WTC11 (cell line): ENCODE measurements around the gene VRTN. TPM values are rescaled to one million over a fixed set of nuclear protein-coding genes. Genes with fewer than 3 reads are reported as not detected.
A peak's percentile ranks its signal among the peaks of the same experiment; 100 is the strongest.

Source experiments
- ATAC-seq: fragments of 200-7000 bp; cut with Tn5 transposase; 2 replicates; pipeline ENCODE4 v1.10.0; 2021; ENCODE audit warnings: mild to moderate bottlenecking, moderate library complexity
- CTCF ChIA-PET: fragments of 300-600 bp; sonication (Branson Sonifier 250); formaldehyde crosslinking; loops from one replicate; lab custom pipeline; 2021; ENCODE audit warnings: antibody characterized with exemption; lab: Charles Lee
- POLR2A ChIA-PET: fragments of 350-600 bp; sonication (Branson Sonifier 250); formaldehyde crosslinking; loops from one replicate; lab custom pipeline; 2021; ENCODE audit warnings: antibody characterized with exemption; lab: Charles Lee
- DNase-seq: peaks from one replicate; pipeline ENCODE4 v3.0.0; 2021; ENCODE audit warnings: low spot score
- H3K27ac Mint-ChIP-seq: 2 replicates; pipeline ENCODE4 v1.8.0; 2021; ENCODE audit warnings: mixed read lengths
- H3K27me3 Mint-ChIP-seq: 2 replicates; pipeline ENCODE4 v1.8.0; 2021; ENCODE audit warnings: low read depth, mild to moderate bottlenecking, moderate library complexity, mixed read lengths
- H3K36me3 Mint-ChIP-seq: 2 replicates; pipeline ENCODE4 v1.8.0; 2021; ENCODE audit warnings: mixed read lengths
- H3K4me1 Mint-ChIP-seq: 2 replicates; pipeline ENCODE4 v1.8.0; 2022; ENCODE audit warnings: mixed read lengths
- H3K4me3 Mint-ChIP-seq: 2 replicates; pipeline ENCODE4 v1.8.0; 2021; ENCODE audit warnings: mild to moderate bottlenecking, moderate library complexity, mixed read lengths
- H3K9me3 Mint-ChIP-seq: 2 replicates; pipeline ENCODE4 v1.8.0; 2021; ENCODE audit warnings: mixed read lengths
- ATF6 ChIP-seq: sonication (generic); formaldehyde crosslinking; IDR thresholded peaks from 2 replicates; pipeline ENCODE4 v1.8.1; 2023; ENCODE audit warnings: mild to moderate bottlenecking, missing genetic modification reagents
- CDX4 ChIP-seq: fragments of 250-450 bp; sonication (Bioruptor Pico); IDR thresholded peaks from 2 replicates; pipeline ENCODE4 v1.9.0; 2021; ENCODE audit warnings: moderate library complexity, mild to moderate bottlenecking, inconsistent platforms, borderline replicate concordance
- E2F1 ChIP-seq: sonication (generic); formaldehyde crosslinking; IDR thresholded peaks from 2 replicates; pipeline ENCODE4 v1.8.0; 2022; ENCODE audit warnings: mild to moderate bottlenecking, missing genetic modification reagents
- ERG ChIP-seq: fragments of 250-450 bp; sonication (Bioruptor Pico); IDR thresholded peaks from 2 replicates; pipeline ENCODE4 v1.8.0; 2021; ENCODE audit warnings: mild to moderate bottlenecking
- IRF2 ChIP-seq: sonication (generic); formaldehyde crosslinking; IDR thresholded peaks from 2 replicates; pipeline ENCODE4 v1.8.0; 2022; ENCODE audit warnings: low read depth, missing genetic modification reagents, borderline replicate concordance
- JUN ChIP-seq: sonication (generic); formaldehyde crosslinking; IDR thresholded peaks from 2 replicates; pipeline ENCODE4 v1.8.0; 2023; ENCODE audit warnings: mild to moderate bottlenecking, missing genetic modification reagents
- NFE2L1 ChIP-seq: sonication (generic); formaldehyde crosslinking; IDR thresholded peaks from 2 replicates; pipeline ENCODE4 v1.8.1; 2023; ENCODE audit warnings: missing genetic modification reagents
- NR2C2 ChIP-seq: sonication (generic); formaldehyde crosslinking; IDR thresholded peaks from 2 replicates; pipeline ENCODE4 v1.8.0; 2022; ENCODE audit warnings: mild to moderate bottlenecking, missing genetic modification reagents
- PRDM15 ChIP-seq: sonication (generic); formaldehyde crosslinking; IDR thresholded peaks from 2 replicates; pipeline ENCODE4 v1.8.0; 2022; ENCODE audit warnings: missing genetic modification reagents
- PRRX2 ChIP-seq: fragments of 250-450 bp; sonication (Bioruptor Pico); IDR thresholded peaks from 2 replicates; pipeline ENCODE4 v1.8.0; 2021; ENCODE audit warnings: mild to moderate bottlenecking
- SMAD3 ChIP-seq: sonication (generic); formaldehyde crosslinking; IDR thresholded peaks from 2 replicates; pipeline ENCODE4 v1.8.0; 2022; ENCODE audit warnings: missing genetic modification reagents, mild to moderate bottlenecking, borderline replicate concordance
- SOX15 ChIP-seq: fragments of 250-450 bp; sonication (Bioruptor Pico); IDR thresholded peaks from 2 replicates; pipeline ENCODE4 v1.9.0; 2021; ENCODE audit warnings: mild to moderate bottlenecking
- USF1 ChIP-seq: sonication (generic); formaldehyde crosslinking; IDR thresholded peaks from 2 replicates; pipeline ENCODE4 v1.8.0; 2022; ENCODE audit warnings: mild to moderate bottlenecking, missing genetic modification reagents
- USF2 ChIP-seq: sonication (generic); formaldehyde crosslinking; IDR thresholded peaks from 2 replicates; pipeline ENCODE4 v1.8.1; 2023; ENCODE audit warnings: mild to moderate bottlenecking, missing genetic modification reagents, moderate library complexity
- ZNF263 ChIP-seq: sonication (generic); formaldehyde crosslinking; IDR thresholded peaks from 2 replicates; pipeline ENCODE4 v1.8.1; 2022; ENCODE audit warnings: low read depth, mild to moderate bottlenecking, moderate library complexity, missing genetic modification reagents
- ZNF416 ChIP-seq: fragments of 250-450 bp; sonication (Bioruptor Pico); IDR thresholded peaks from 2 replicates; pipeline ENCODE4 v1.9.0; 2021; ENCODE audit warnings: mild to moderate bottlenecking, inconsistent platforms
- total RNA-seq: library from RNA; stranded (reverse); gene quantifications from 3 replicates; pipeline ENCODE4 v1.2.3, GENCODE V29; 2021

Gene VRTN
- total RNA-seq, 1 experiment from 2014 or later: 106 TPM

- no peak for TF ChIP-seq ERG (CRISPR knock-in tag)
- peak; percentile 60; the same call in 1 of the 2 replicates for TF ChIP-seq PRRX2 (CRISPR knock-in tag)
- TF ChIP-seq IRF2: no peak
- peak; percentile 90 for TF ChIP-seq ZNF416
- no peak for TF ChIP-seq NR2C2
- TF ChIP-seq PRDM15: 0 out of 2 replicates have a peak, but pooled peaks have one; percentile 30
- TF ChIP-seq SMAD3: peak; percentile 74; the same call in 1 of the 2 replicates
These were observed 45.4 kb upstream of the VRTN start, which contains the start of gene ABCD4 (continued) for GRCh38 chr14:74302634-74303569.

- Mint-ChIP-seq H3K4me1 (peaks cover 3% of the 10 kb centered on the region; the same call in 1 of the 2 replicates), H3K36me3 (no peaks in the 10 kb centered on the region), H3K9me3 (no peaks in the 10 kb centered on the region)
- DNase-seq (no peak), ATAC-seq (no peak)
- POLR2A ChIA-PET: no interaction called here
- TF ChIP-seq E2F1 (no peak), SOX15 (CRISPR knock-in tag) (no peak), ATF6 (no peak), ZNF263 (no peak), JUN (no peak), NFE2L1 (no peak), USF1 (CRISPR knock-in tag) (no peak), USF2 (CRISPR knock-in tag) (no peak), CDX4 (no peak)
- TF ChIP-seq, all 79 proteins: peak for 0
- no peak overlapping the region for H3K27ac Mint-ChIP-seq
- no peak overlapping the region for H3K4me3 Mint-ChIP-seq
- CTCF ChIA-PET: interaction anchor here (0.6 to 1.0 kb wide), 4 partner anchors 12 to 18 kb away, joined by 3 to 5 read pairs (median 4); no protein-coding TSS in a partner anchor
- H3K27me3 Mint-ChIP-seq: no peaks in the 10 kb centered on the region
These were observed 39.6 kb upstream of the VRTN start for GRCh38 chr14:74308695-74309094.
